HEK293 (cell line): ENCODE data around the gene NFE2L1.

Experiments
- CTCF ChIA-PET: fragments of 350-600 bp; formaldehyde crosslinking; extraction: SDS; loops from one replicate; lab custom pipeline; 2021; ENCODE audit warnings: antibody characterized with exemption; lab: Yijun Ruan, JAX
- POLR2A ChIA-PET: fragments of 300-600 bp; formaldehyde crosslinking; extraction: SDS; loops from one replicate; lab custom pipeline; 2020; ENCODE audit warnings: antibody characterized with exemption, inconsistent platforms; lab: Yijun Ruan, JAX
- H3K27ac ChIP-seq: fragments of 200-500 bp; sonication (Bioruptor generic); 2 replicates; pipeline ENCODE4 v1.5.1; 2014; ENCODE audit warnings: low read depth, low read length, control low read depth, inconsistent platforms; ENCODE audit errors: extremely low read depth
- H3K36me3 ChIP-seq, 2 experiments: fragments of 200-500 bp in 1 of 2; sonication (Bioruptor generic) in 1 of 2; 1 replicate in 1 of 2; 2 replicates in 1 of 2; pipeline ENCODE4 v1.5.1; 2014 to 2017; ENCODE audit warnings: inconsistent platforms in 2 of 2, low read length in 2 of 2; ENCODE audit not compliant: control insufficient read depth in 2 of 2, insufficient read depth in 1 of 2
- H3K4me1 ChIP-seq: fragments of 200-500 bp; sonication (Bioruptor generic); 2 replicates; pipeline ENCODE4 v1.5.1; 2014; ENCODE audit warnings: mild to moderate bottlenecking, low read length, inconsistent platforms; ENCODE audit not compliant: control insufficient read depth, insufficient read depth
- H3K4me3 ChIP-seq: 2 replicates; pipeline ENCODE4 v1.5.1; 2011; ENCODE audit warnings: low read depth, mild to moderate bottlenecking, control low read depth, low read length, moderate library complexity
- H3K9me3 ChIP-seq: fragments of 200-500 bp; sonication (Bioruptor generic); 2 replicates; pipeline ENCODE4 v1.5.1; 2014; ENCODE audit warnings: low read depth, low read length, inconsistent platforms; ENCODE audit not compliant: control insufficient read depth, insufficient read depth
- BCL11A ChIP-seq: fragments of 450-650 bp; formaldehyde crosslinking; IDR thresholded peaks from 2 replicates; pipeline ENCODE4 v1.5.1; 2016; ENCODE audit warnings: low read depth, missing biosample characterization, missing genetic modification characterization
- BCL11B ChIP-seq: fragments of 450-650 bp; formaldehyde crosslinking; IDR thresholded peaks from 2 replicates; pipeline ENCODE4 v1.5.1; 2016; ENCODE audit warnings: low read depth, missing biosample characterization, missing genetic modification characterization
- INSM2 ChIP-seq: fragments of 450-650 bp; formaldehyde crosslinking; IDR thresholded peaks from 2 replicates; pipeline ENCODE4 v1.5.1; 2016; ENCODE audit warnings: missing biosample characterization, missing genetic modification characterization
- PATZ1 ChIP-seq: fragments of 450-650 bp; formaldehyde crosslinking; IDR thresholded peaks from 2 replicates; pipeline ENCODE4 v1.5.1; 2016; ENCODE audit warnings: missing biosample characterization, missing genetic modification characterization
- PRDM6 ChIP-seq: fragments of 450-650 bp; formaldehyde crosslinking; IDR thresholded peaks from 2 replicates; pipeline ENCODE4 v1.5.1; 2017; ENCODE audit warnings: missing biosample characterization, missing genetic modification characterization
- WT1 ChIP-seq: fragments of 450-650 bp; formaldehyde crosslinking; IDR thresholded peaks from 2 replicates; pipeline ENCODE4 v1.5.1; 2016; ENCODE audit warnings: missing biosample characterization, missing genetic modification characterization
- ZBTB11 ChIP-seq: fragments of 450-650 bp; formaldehyde crosslinking; conservative IDR thresholded peaks from 2 replicates; pipeline ENCODE4 v1.5.1; 2016; ENCODE audit warnings: low read depth, missing biosample characterization, missing genetic modification characterization
- ZBTB26 ChIP-seq: fragments of 450-650 bp; formaldehyde crosslinking; optimal IDR thresholded peaks from 2 replicates; pipeline ENCODE3; 2016; ENCODE audit warnings: missing biosample characterization, mild to moderate bottlenecking, missing genetic modification characterization
- ZNF221 ChIP-seq: fragments of 450-650 bp; formaldehyde crosslinking; IDR thresholded peaks from 2 replicates; pipeline ENCODE4 v1.5.1; 2017; ENCODE audit warnings: missing biosample characterization, missing genetic modification characterization, borderline replicate concordance
- ZNF239 ChIP-seq: fragments of 450-650 bp; formaldehyde crosslinking; IDR thresholded peaks from 2 replicates; pipeline ENCODE4 v1.5.1; 2016; ENCODE audit warnings: missing biosample characterization, missing genetic modification characterization
- ZNF24 ChIP-seq: fragments of 450-650 bp; formaldehyde crosslinking; IDR thresholded peaks from 2 replicates; pipeline ENCODE4 v1.5.1; 2016; ENCODE audit warnings: missing biosample characterization, missing genetic modification characterization
- ZNF280D ChIP-seq: fragments of 450-650 bp; formaldehyde crosslinking; IDR thresholded peaks from 2 replicates; pipeline ENCODE4 v1.5.1; 2016; ENCODE audit warnings: missing biosample characterization, missing genetic modification characterization
- ZNF416 ChIP-seq: fragments of 450-650 bp; formaldehyde crosslinking; IDR thresholded peaks from 2 replicates; pipeline ENCODE4 v1.5.1; 2016; ENCODE audit warnings: missing biosample characterization, missing genetic modification characterization
- ZNF423 ChIP-seq: fragments of 450-650 bp; formaldehyde crosslinking; IDR thresholded peaks from 2 replicates; pipeline ENCODE4 v1.5.1; 2016; ENCODE audit warnings: missing biosample characterization, missing genetic modification characterization
- ZNF548 ChIP-seq: fragments of 450-650 bp; formaldehyde crosslinking; IDR thresholded peaks from 2 replicates; pipeline ENCODE4 v1.5.1; 2016; ENCODE audit warnings: missing biosample characterization, missing genetic modification characterization
- ZNF704 ChIP-seq: fragments of 450-650 bp; formaldehyde crosslinking; IDR thresholded peaks from 2 replicates; pipeline ENCODE4 v1.5.1; 2016; ENCODE audit warnings: missing biosample characterization, missing genetic modification characterization
- ZNF830 ChIP-seq: fragments of 450-650 bp; IDR thresholded peaks from 2 replicates; pipeline ENCODE4 v1.5.0; 2018; ENCODE audit warnings: missing biosample characterization, missing genetic modification characterization, low read depth, mild to moderate bottlenecking, moderate library complexity
- ZSCAN4 ChIP-seq: fragments of 450-650 bp; formaldehyde crosslinking; IDR thresholded peaks from 2 replicates; pipeline ENCODE4 v1.5.1; 2017; ENCODE audit warnings: missing biosample characterization, missing genetic modification characterization

The NFE2L1 gene

GRCh38 chr17:48012654-48013053 lies 35.5 kb upstream of the NFE2L1 start:
- ChIA-PET POLR2A (interaction anchor here (0.6 to 2.5 kb wide), 6 partner anchors 11 to 71 kb away, joined by 3 to 12 read pairs (median 4); partner anchors contain the start of genes CDK5RAP3, PNPO and PRR15L), CTCF (interaction anchor here (0.7 to 15.5 kb wide), 11 partner anchors 7 to 165 kb away, joined by 3 to 386 read pairs (median 11); partner anchors contain the start of genes CDK5RAP3 and PNPO)
- TF ChIP-seq ZBTB11 (tag by site-specific recombination) (no peak), ZNF704 (tag by site-specific recombination) (no peak), BCL11A (tag by site-specific recombination) (no peak), PATZ1 (tag by site-specific recombination) (no peak), ZNF221 (tag by site-specific recombination) (no peak), ZNF416 (tag by site-specific recombination) (no peak), INSM2 (tag by site-specific recombination) (no peak), ZBTB26 (no peak), ZNF830 (tag by site-specific recombination) (no peak), ZSCAN4 (tag by site-specific recombination) (no peak), ZNF423 (no peak), ZNF280D (tag by site-specific recombination) (no peak), WT1 (no peak), BCL11B (tag by site-specific recombination) (no peak), PRDM6 (tag by site-specific recombination) (no peak), ZNF548 (tag by site-specific recombination) (no peak), ZNF239 (tag by site-specific recombination) (no peak), ZNF24 (tag by site-specific recombination) (no peak)
- Histone ChIP-seq H3K27ac (no peak overlapping the region), H3K4me3 (no peak overlapping the region), H3K9me3 (no peaks in the 10 kb centered on the region), H3K4me1 (peaks cover 7% of the 10 kb centered on the region), H3K36me3 (no peaks in the 10 kb centered on the region)
